Renal cortex interstitium (tissue), 15 donors: ENCODE data around the gene TUBB8. TPM values are rescaled to one million over a fixed set of nuclear protein-coding genes. Genes with fewer than 3 reads are reported as not detected.
A peak's percentile ranks its signal among the peaks of the same experiment; 100 is the strongest.
"Not testable (repeated sequence)": the region's sequence is repeated elsewhere in the genome, so short reads cannot be mapped to it uniquely, and the experiment has no call there.

Experiments
- DNase-seq, 11 donors: peaks; one replicate each; pipeline ENCODE4 v3.0.0-alpha.2; 2013; ENCODE audit warnings: low read depth in 9 of 11, low spot score in 4 of 11; ENCODE audit errors: extremely low read depth in 1 of 11
- long read RNA-seq, 16 experiments: transcript quantifications; one replicate each; lab custom pipeline, GENCODE V29; 2026
- polyA plus RNA-seq, 3 donors: library from polyadenylated mRNA; unstranded; fragments of 120-200 nt; gene quantifications; one replicate each; pipeline ENCODE4 v1.2.1, GENCODE V29; 2013; ENCODE audit not compliant: insufficient read length in 3 of 3

The TUBB8 gene
- 1 to 10 TPM in 2 of 3 donors, under 1 TPM in 1; 0.67 to 1.4 (median 1.3) TPM for polyA plus RNA-seq
- long read RNA-seq, donor 1 = 0 reads
- long read RNA-seq, donor 2 = 0 reads
- long read RNA-seq, donor 3 = 0 reads
- long read RNA-seq, donor 4 = 0 reads
- long read RNA-seq, donor 5 = 0 reads
- long read RNA-seq, donor 6 = 0 reads
- long read RNA-seq, donor 7 = 0 reads
- long read RNA-seq, donor 8 = 0 reads
- long read RNA-seq, donor 9 = 0 reads
- long read RNA-seq, donor 10 = 0 reads
- long read RNA-seq, donor 11 = 0 reads
- long read RNA-seq, donor 12 = 0 reads
- long read RNA-seq, donor 13 = 0 reads
- long read RNA-seq, donor 14 = 0 reads
- long read RNA-seq, donor 15 = 0 reads
- long read RNA-seq, donor 16 = 0 reads

DNA sequence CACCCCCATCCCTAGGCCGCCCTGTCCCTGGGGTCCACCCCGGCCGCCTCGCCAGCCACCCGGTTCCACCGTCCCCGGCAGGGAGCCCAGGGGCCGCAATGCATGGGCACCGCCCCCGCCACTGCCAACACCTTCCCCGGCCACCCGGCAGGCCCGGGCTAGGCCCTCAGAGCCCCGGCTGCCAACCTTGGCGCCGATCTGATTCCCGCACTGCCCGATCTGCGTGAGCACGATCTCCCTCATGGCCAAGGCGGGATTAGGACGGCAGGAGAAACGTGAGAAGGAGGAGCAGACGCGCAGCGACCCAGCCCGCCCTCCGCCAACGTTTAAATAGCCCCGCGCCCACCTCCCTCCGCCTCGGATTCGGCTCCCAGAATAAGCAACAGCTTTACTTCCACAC is at the start of gene TUBB8:
Gene TUBB8 (minus strand): TSS at position 301 of the 400 bp plus-strand sequence. CDS start 58 bp downstream, at position 243.
- no peak for DNase-seq

DNA sequence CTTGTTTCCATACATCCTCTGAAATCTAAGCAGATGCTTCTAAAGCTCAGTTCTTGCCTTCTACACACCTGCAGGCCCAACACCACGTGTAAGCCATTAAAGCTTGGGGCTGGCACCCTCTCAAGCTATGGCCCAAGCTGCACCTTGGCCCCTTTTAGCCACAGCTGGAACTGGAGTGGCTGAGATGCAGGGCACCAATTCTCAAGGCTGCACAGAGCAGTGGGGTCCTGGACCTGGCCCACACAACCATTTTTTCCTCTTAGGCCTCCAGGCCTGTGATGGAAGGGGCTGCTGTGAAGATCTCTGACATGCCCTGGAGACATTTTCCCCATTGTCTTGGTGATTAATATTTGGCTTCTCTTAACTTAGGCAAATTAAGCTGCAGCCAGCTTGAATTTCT is 47.4 kb upstream of the TUBB8 start:
- DNase-seq = no peak

DNA sequence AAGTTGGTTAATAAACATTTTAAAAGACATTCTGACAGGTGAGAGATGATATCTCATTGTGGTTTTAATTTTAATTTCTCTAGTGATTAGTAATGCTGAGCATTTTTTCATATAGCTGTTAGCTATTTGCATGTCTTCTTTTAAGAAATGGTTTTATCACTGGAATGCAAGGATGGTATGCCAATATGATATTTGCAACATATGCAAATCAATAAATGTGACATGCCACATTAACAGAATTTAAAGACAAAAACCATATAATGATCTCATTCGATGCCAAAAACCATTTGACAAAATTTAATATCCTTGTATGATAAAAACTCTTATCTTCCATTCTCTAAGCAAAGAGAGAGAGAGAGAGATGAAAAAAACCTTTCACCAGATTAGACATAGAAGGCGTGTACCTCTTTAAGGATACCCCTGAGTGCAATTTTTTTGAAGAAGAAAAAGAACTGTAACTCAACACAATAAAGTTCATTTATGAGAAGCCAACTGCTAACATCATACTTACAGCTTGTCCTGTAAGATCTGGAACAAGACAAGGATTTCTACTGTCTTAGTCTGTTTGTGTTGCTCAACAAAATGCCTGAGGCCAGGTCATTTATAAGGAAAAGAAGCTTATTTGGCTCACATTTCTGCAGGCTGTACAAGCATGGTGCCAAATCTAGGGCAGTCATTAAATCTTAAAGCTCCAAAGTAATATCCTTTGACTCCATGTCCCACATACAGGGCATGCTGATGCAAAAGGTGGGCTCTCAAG is 46.4 kb upstream of the TUBB8 start:
- DNase-seq = no peak

DNA sequence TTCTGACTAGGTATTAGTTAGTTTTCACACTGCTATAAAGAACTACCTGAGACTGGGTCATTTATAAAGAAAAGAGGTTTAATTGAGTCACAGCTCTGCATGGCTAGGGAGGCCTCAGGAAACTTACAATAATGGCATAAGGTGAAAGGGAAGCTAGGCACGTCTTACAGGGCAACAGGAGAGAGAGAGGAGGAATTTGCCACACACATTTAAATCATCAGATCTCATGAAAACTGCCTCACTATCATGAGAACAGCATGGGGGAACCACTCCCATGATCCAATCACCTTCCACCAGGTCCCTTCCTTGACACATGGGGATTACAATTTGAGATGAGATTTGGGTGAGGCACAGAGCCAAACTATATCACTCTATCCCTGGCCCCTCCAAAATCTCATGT is 45.5 kb upstream of the TUBB8 start:
- no peak for DNase-seq

DNA sequence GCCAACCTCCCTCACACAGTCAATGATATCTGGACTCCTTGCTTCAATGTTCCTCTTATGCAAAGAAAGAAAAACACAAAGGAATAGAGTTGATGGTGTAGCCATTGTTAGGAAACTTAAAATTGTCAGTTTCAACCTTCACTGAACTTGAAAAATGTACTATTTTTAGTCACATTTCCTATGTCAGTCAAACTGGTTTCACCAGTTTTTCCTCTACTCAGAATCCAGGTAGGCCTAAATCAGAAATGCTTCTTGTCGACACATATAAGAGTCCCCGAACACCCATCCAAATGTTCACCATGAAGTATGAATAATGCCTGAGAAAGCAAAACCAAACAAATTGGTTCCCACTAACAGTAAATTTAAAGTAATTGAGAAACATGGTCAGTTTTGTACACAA is 43.8 kb upstream of the TUBB8 start:
- peak in 3 of 11 donors; percentile 23 to 83 (median 54) for DNase-seq

DNA sequence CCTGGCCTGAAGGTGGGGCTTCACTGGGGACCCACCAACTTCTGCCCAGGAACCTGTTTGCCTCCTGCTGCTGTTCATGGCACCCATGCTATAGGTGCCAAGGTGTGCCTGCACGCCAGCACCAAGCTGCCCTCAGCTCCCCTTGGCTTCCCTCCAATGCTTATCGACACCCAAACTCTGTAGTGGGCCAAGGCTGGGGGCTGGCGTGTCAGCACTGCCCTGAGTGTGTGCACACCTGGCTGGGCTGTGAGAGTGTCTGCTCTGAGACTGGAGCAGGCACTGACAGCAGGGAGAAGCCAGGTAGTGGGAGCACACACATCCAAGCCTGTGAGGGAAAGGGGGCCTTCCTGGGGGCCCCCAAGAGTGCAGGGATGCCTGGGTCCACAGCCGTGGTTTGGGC is 43.1 kb upstream of the TUBB8 start:
- no peak for DNase-seq

DNA sequence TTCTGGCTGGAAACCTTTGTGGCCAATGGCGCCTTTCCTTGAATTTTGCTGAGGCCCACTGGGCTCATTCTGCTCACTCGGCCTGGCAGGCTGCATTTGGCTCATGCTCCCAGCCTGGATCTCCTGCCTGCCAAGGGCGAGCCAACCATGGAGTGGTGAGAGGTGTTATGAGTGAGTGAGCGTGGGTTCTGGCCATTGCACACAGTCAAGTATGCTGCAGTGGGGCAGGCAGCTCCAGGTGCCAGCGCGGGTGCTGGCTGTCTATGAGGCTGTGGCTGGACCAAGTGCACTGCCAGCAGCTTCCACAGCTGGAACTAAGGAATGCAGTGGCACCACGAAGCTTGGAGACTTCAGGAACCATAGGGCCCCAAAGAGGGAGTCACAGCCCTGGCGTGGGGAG is 42.2 kb upstream of the TUBB8 start:
- no peak for DNase-seq

DNA sequence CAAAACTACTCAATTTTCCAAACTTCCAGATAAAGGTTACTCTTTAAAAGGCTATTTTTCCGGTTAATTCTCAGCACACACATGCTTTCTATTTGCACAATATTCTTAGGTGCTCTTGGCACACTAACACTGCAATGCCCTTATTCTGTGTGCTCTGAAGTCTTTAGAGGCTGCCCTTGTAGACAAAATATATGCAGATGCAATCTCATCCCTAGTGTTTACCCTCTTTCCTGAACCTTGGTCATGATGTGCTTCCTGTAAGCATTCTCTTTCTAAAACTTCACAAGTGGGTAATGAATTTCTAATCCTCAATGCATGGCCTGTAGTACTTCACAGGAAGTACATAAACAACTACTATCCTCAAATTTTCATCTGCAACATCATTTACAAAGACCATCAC is 41.1 kb upstream of the TUBB8 start:
- DNase-seq = no peak

DNA sequence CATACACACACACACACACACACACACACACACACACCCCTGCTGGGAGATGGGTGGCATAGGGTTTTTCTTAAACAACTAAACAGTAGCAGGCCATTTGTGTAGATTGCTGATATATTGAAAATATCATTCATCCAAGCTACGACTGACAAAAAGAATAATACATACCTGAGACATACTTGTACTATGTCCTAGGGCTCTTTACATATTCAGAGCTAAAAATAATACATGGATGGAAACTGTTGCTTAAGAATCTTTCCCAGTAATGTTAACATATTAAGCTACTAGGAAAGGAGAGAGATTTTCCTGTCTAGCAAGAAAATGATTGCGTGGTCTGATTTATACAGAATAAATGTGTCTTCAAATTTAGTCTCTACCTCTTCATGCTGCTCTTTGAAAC is 40.2 kb upstream of the TUBB8 start:
- DNase-seq = no peak

DNA sequence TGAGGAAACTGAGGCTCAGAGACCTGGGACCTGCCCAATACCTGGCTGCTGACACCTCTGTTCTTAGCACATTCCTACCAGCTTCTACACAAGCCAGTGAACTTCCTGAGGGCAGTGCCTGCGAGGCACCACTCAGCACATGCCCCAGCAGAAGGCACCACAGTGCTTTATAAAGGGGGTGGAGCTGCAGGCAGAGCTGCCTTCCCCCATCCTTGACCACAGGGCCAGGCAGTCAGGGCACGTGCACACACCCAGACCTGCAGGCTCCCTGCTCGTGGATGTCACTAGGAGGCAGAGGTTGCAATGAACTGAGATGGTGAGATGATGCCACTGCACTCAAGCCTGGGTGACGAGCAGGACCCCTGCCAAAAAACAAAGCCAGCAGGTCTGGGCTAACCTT is 39.2 kb upstream of the TUBB8 start:
- no peak for DNase-seq

DNA sequence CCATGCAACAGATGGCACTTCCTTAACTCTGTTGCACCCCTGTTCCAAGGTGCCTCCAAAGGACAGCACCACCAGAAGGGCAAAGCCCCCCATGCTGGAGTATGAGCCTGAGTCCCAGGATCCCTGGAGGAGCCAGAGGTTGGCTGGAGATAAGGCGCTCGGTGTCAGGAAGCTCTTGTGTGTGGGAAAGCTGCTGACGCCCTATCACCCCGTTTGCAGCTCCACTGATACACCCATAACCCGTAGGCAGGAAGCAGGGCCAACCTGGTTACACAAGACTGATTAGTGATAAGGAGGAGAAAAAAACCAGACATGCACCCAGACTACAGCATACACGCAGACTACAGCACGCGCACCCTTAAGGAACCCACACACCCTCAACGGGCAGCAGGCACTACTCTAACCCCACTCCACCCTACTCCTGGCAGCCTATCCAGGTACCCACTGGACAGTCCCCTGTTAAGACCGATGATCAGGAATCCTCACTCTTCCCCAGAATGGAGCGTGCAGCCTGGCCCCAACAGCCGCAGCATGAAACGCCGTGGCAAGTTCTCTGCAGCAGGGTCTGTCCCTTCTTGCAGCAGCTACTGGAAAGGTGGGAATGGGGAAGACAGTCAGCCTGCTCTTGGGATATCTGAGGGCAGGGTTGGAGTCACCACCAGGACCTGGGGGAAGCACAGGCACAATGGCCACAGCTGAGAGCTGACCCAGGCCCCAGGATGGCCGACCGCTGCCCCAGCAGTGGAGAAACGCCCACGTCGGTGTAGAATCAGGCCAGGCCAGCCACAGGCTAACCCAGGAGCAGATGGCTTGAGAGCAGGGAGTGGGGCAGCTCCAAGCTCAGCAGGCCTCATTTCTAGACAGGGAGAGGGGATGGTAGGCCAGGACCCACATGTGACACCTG is 38.3 kb upstream of the TUBB8 start:
- DNase-seq = no peak

DNA sequence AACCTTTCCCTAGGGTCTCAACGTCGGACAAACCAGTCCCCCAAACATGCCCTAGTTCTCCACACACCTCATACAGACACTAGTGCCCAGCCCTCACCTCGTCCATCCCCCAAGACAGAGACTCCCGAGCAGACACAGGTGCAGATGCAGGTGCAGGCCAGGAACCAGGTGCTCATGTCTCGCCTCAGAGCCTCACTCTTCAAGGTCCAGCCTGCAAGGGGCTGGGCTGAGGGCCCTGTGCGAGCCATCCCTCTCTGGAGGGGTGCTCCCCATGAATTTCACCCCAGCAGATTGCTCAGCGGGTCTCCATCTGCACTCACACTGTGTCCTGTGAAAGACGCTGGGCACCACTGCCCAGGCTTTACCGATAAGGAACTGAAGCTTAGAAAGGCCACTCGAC is 36.9 kb upstream of the TUBB8 start:
- no peak for DNase-seq

DNA sequence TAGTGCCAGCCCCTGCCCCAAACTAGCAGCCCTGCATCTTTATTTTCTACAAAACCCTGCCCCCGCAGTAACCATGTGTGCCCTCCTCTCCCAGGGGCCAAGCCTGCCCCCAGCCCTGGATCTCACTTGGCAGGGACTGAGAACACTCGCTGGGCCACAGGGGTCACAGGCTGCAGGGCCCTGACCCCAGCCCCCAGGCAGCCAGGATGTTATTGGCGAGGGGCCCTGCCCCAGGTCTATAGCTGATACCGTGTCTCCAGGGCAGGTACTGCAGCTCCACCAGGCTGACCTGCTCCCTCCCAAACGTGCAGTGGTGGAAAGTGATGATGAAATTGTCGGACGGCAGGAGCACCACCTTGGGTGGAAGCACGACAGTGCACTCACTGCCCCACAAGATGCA is 35.9 kb upstream of the TUBB8 start:
- no peak for DNase-seq

DNA sequence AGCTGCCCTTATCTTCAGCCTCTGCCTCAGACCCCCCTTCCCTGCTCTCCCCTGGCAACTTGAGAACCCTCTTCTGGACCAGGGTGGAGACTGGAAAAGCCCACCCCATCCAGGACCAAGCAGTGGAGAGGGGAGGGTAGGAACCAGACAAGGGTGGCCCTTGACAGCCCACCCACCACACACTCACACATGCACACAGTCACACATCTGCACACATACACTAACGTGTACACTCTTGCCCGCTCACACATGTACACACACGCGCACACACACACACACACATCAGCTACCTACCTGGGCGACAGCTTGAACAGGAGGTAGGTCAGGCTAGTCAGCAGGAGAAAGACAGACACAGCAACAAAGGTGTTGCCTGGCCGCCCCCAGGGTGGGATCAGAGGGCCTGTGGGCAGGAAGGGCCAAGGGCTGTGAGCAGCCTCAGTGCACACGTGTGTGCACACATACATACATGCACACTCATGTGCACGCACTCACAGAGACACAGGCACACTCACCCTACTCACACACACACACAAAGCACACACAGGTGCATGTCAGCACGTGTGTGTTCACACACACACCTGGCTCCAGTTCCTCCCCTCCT is 34.9 kb upstream of the TUBB8 start:
- no peak for DNase-seq

DNA sequence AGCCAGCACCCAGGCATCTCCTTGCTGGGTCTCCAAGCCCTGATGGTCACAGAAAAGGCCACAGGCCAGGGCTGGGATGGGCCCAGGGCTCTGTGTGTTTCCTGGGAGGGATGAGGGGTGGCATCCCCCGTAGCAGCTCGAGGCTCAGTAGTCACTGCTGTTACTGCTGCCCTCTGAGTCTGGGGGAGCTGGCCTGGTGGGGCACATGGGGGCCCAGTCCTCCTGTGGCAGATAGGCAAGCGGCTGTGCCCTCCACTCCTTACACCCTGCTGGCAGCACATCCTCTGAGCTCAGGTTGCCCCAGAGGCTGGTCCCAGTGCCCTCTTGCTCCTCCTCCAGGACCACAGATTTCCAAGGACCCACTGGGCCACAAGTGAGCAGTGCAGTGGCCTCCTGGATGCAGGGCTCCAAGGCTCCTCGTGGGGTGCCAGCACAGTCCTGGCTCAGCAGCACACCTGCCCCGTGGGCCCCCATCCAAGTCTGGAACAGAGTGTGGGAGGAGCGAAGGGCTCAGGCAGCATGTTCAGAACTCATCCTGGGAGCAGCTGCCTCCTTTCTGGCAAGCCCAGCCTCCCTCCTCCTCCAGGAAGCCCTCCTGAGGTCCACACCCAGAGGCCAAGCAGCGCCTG is 31.5 kb upstream of the TUBB8 start:
- no peak for DNase-seq

DNA sequence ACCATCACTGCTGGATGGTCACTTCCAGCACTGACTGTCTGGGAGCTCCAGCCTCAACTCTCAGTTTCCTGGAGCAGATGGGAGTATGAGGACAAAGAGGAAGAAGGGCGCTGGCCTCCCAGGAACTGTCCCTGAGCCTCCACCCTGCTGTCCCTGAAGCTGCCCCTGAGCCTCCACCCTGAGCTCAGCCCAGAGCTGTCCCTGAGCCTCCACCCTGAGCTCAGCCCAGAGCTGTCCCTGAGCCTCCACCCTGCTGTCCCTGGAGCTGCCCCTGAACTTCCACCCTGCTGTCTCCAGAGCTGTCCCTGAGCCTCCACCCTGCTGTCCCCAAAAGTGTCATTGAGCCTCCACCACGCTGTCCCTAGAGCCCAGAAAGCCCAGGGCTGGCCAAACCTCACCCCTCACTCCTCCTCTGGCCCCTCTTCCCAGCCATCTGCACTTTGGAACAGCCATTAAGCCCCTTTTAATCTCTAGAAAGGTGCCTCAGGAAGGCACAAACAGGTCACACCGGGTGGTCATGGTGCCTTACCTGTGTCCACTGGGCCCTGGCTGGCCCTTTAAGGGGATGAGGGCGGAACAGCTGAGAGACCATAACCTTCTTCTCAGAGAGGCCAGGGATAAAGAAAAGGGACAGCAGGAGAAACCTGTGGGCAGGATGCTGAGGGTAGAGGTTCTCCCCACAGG is 30.6 kb upstream of the TUBB8 start:
- no peak for DNase-seq

DNA sequence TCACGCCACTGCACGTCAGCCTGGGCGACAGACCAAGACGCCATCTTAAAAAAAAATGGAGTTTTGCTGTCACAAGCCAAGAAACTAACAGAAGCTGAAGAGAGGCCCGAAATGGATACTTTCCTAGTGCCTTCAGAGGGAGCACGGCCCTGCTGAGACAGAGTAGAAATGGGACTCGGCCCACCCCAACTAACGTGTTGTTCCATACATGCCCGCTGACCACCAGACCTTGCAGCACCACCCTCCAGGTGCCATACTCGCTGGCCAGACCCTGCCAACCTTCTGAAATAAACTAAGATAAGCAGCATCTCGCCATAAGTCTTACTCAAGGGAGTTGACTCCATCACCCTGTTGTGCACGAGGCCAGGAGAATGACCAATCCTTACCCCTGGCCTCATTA is 29.5 kb upstream of the TUBB8 start:
- DNase-seq = no peak

DNA sequence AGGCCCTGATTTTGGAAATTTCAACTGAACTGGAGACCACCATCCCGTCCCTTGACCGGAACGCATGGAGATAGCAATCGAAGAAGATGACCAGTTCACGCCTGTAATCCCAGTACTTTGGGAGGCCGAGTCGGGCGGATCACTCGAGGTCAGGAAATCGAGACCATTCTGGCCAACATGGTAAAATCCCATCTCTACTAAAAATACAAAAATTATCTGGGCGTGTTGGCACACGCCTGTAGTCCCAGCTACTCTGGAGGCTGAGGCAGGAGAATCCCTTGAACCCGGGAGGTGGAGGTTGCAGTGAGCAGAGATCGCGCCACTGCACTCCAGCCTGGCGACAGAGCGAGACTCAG is 25.1 kb upstream of the TUBB8 start:
- DNase-seq = not testable (repeated sequence)
